K562 (cell line): Measurements from ENCODE around the gene TPGS2. TPM values are rescaled to one million over a fixed set of nuclear protein-coding genes. Genes with fewer than 3 reads are reported as not detected.

Source experiments
- ARID2 ChIP-seq: fragments of 450-650 bp; IDR thresholded peaks from 2 replicates; pipeline ENCODE4 v1.6.1; 2017; ENCODE audit warnings: antibody characterized with exemption, mild to moderate bottlenecking
- FOS ChIP-seq: IDR thresholded peaks from 3 replicates; pipeline ENCODE4 v1.6.1; 2011; ENCODE audit not compliant: insufficient read length; ENCODE audit errors: extremely low read depth
- FOXM1 ChIP-seq, 2 experiments: fragments of 450-650 bp in 1 of 2; sonication (generic) in 1 of 2; formaldehyde crosslinking in 1 of 2; IDR thresholded peaks; 2 replicates each; pipeline versions ENCODE4 v1.6.1 to v1.9.0; 2017 to 2022; ENCODE audit warnings: low read depth in 2 of 2, mild to moderate bottlenecking in 2 of 2, missing genetic modification reagents in 1 of 2, moderate library complexity in 1 of 2
- GABPA ChIP-seq: fragments of 200-800 bp; sonication (Bioruptor generic); conservative IDR thresholded peaks from 2 replicates; pipeline ENCODE4 v1.6.1; 2016; ENCODE audit warnings: low read depth, missing genetic modification characterization, missing compliant biosample characterization
- HES1 ChIP-seq: fragments of 450-650 bp; IDR thresholded peaks from 2 replicates; pipeline ENCODE4 v1.6.1; 2016; ENCODE audit warnings: low read depth, mild to moderate bottlenecking, moderate library complexity
- NELFE ChIP-seq: IDR thresholded peaks from 2 replicates; pipeline ENCODE4 v1.6.1; 2011; ENCODE audit warnings: mild to moderate bottlenecking; ENCODE audit not compliant: insufficient read depth, insufficient read length
- OTX1 ChIP-seq: fragments of 450-650 bp; formaldehyde crosslinking; IDR thresholded peaks from 2 replicates; pipeline ENCODE4 v1.4.0; 2022; ENCODE audit warnings: mild to moderate bottlenecking
- SIN3A ChIP-seq, 2 experiments: fragments of 150-350 bp in 1 of 2; IDR thresholded peaks; 2 replicates each; pipeline ENCODE4 v1.6.1; 2011 to 2016; ENCODE audit warnings: borderline replicate concordance in 2 of 2, low read depth in 2 of 2, low read length in 2 of 2, mild to moderate bottlenecking in 2 of 2, moderate library complexity in 2 of 2; ENCODE audit not compliant: control insufficient read depth in 1 of 2
- THAP7 ChIP-seq: fragments of 250-450 bp; sonication (Bioruptor Pico); IDR thresholded peaks from 2 replicates; pipeline ENCODE4 v1.5.0; 2021
- ZBTB40 ChIP-seq, 2 experiments: fragments of 450-650 bp in 1 of 2; sonication (generic) in 1 of 2; formaldehyde crosslinking in 1 of 2; IDR thresholded peaks; 2 replicates each; pipeline versions ENCODE4 v1.7.1 to v1.9.0; 2016 to 2022; ENCODE audit warnings: inconsistent platforms in 1 of 2, mild to moderate bottlenecking in 1 of 2, missing genetic modification reagents in 1 of 2
- ZEB2 ChIP-seq: fragments of 450-650 bp; IDR thresholded peaks from 2 replicates; pipeline ENCODE4 v1.6.1; 2016
- ZNF224 ChIP-seq: sonication (generic); formaldehyde crosslinking; IDR thresholded peaks from 2 replicates; pipeline ENCODE4 v1.8.0; 2022; ENCODE audit warnings: mild to moderate bottlenecking, missing genetic modification reagents
- polyA plus RNA-seq, 8 experiments: library from polyadenylated mRNA; depleted of rRNA in 4 of 8; stranded (reverse) in 5 of 8; unstranded in 3 of 8; fragments of >200 nt; fragmentation: Nextera tagmentation in 2 of 8; fragmentation: Illumina TruSeq in 1 of 8; extraction: Ambion mirVana in 2 of 8; extraction: Trizol in 1 of 8; gene quantifications; 2 replicates each; pipeline versions ENCODE4 v1.2.1 to v1.2.3, GENCODE V29; 2011 to 2014; ENCODE audit warnings: inconsistent platforms in 1 of 8, missing spikeins in 1 of 8
- total RNA-seq, 7 experiments: library from RNA; depleted of rRNA in 6 of 7; stranded (reverse); fragments of >200 nt in 6 of 7; fragmentation: Illumina TruSeq in 2 of 7; extraction: Trizol in 2 of 7; gene quantifications; 2 replicates each; pipeline versions ENCODE4 v1.2.1 to v1.2.3, GENCODE V29; 2011 to 2021; ENCODE audit warnings: low replicate concordance in 1 of 7
- TF ChIP-seq, protein P1 (sequence below): sonication (generic); formaldehyde crosslinking; IDR thresholded peaks from 2 replicates; pipeline ENCODE4 v1.9.0; 2022; ENCODE audit warnings: mild to moderate bottlenecking, missing genetic modification reagents
- TF ChIP-seq, protein P2 (sequence below): IDR thresholded peaks from 2 replicates; pipeline ENCODE4 v1.6.1; 2014; ENCODE audit warnings: antibody characterized with exemption

TPGS2 gene
- total and polyA plus RNA-seq, 9 of the 15 experiments (the other 6 are each of a cell fraction or from before 2014, with no cell fraction given), result 94.2 to 449 (median 134) TPM

DNA sequence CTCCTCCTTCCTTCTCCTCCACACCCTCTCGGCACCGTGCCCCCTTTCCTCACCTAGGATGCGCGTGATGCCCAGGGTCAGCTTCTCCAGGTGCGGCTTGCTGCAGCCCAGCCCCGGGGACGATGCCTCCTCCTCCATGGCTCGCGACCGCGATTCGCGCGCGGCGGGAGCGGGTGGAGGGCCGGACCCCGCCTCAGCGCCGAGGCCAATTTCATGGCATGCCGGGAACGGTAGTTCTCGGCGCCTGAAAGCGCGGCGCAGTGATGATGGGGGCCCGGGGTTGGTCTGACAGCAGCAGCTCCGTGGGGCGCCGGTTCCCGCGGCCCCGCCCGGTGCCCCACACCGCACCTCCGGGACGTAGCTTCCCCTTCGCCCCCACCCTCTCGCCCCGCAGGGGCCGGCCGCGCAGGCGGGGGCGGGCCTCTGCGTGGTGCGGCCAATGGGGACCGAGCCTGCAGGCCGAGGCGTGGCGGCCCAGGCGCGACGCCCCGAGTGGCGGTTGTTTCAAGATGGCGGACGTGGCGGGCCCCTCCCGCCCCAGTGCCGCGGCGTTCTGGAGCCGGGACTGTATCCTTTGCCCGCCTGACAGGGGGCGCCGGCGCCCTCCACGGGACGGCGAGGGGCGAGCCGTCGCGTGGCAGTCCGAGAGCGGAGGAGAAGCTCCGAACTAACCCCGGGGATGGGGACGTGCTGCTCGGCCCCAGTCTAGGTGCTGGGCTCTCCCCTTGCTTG, at the start of gene TPGS2, which contains the start of gene KIAA1328 (continued):
- TF ChIP-seq SIN3A (IDR thresholded peaks at IDR 0.05; ENCODE audit: borderline replicate concordance in 2 of 2, control insufficient read depth in 1 of 2, low read depth in 2 of 2, low read length in 2 of 2) (peak; percentile 57 to 66; a peak in 1 of 4 replicates), ZBTB40 (IDR thresholded peaks at IDR 0.05) (peak; percentile 40; the same call in 1 of the 2 replicates), ZBTB40 (CRISPR knock-in tag; IDR thresholded peaks at IDR 0.05) (no peak), ZEB2 (no peak; the same call in 1 of the 2 replicates), THAP7 (CRISPR knock-in tag) (0 out of 2 replicates have a peak, but pooled peaks have one; percentile 11), OTX1 (CRISPR knock-in tag) (peak; percentile 88; the same call in 1 of the 2 replicates), ARID2 (no peak), FOS (no peak), HES1 (no peak), ZNF224 (CRISPR knock-in tag) (no peak), GABPA (peak; percentile 59; the same call in 1 of the 2 replicates), FOXM1 (IDR thresholded peaks at IDR 0.05; ENCODE audit: low read depth) (no peak), FOXM1 (CRISPR knock-in tag; IDR thresholded peaks at IDR 0.05; ENCODE audit: low read depth) (no peak), NELFE (no peak)
- TF ChIP-seq, protein P1, sequence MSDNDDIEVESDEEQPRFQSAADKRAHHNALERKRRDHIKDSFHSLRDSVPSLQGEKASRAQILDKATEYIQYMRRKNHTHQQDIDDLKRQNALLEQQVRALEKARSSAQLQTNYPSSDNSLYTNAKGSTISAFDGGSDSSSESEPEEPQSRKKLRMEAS, result peak; percentile 58
- TF ChIP-seq, protein P2, sequence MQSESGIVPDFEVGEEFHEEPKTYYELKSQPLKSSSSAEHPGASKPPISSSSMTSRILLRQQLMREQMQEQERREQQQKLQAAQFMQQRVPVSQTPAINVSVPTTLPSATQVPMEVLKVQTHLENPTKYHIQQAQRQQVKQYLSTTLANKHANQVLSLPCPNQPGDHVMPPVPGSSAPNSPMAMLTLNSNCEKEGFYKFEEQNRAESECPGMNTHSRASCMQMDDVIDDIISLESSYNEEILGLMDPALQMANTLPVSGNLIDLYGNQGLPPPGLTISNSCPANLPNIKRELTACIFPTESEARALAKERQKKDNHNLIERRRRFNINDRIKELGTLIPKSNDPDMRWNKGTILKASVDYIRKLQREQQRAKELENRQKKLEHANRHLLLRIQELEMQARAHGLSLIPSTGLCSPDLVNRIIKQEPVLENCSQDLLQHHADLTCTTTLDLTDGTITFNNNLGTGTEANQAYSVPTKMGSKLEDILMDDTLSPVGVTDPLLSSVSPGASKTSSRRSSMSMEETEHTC, result no peak
